Stimulated activated CD4-positive, alpha-beta T cell treated with anti-CD3 and anti-CD28 coated beads, Interleukin-4, amount 100 ng/mL, for 1 hour (primary cell): ENCODE data around the gene SEPTIN5.

Source experiments
- DNase-seq: peaks from one replicate; pipeline ENCODE4 v3.0.0-alpha.2; 2020

The SEPTIN5 gene

GRCh38 chr22:19763458-19764298, 49.4 kb downstream of the SEPTIN5 start:
- no peak for DNase-seq

- no peak for DNase-seq
Measured at GRCh38 chr22:19764299-19764593, 49.9 kb downstream of the SEPTIN5 start.

DNA sequence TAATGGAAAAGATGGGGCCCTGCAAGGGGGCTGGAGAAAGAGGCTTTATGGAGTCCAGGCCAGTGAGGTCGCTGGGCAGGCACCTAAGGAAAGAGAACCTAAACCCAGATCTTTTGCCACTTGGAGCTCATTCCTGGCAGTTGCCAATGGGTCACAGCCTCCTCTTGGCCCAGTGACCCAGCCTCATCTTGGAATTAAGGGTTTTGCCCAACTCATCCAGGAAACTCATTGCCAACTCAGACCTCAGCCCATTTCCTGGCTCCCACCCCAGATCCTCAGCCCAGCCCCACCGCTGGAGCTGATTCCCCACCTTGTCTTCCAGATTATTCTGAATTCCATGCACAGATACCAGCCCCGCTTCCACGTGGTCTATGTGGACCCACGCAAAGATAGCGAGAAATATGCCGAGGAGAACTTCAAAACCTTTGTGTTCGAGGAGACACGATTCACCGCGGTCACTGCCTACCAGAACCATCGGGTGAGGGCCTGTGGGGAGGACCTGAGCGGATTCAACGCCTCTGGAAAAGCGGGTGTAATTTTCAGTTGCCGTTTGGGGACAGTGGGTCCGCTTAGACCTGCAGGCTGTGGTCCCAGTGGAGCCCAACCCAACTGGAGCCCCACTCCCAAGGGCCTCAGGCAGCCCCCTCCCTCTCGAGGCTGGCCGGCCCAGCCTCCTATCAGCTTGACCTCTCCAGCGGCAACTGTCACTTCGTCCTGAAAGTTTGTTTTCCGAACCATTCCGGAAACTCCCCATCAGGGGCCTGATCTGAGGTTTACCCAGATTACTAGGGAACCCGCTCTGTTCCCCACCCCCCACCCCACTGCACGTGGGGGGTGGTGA, 50.6 kb downstream of the SEPTIN5 start:
- DNase-seq = no peak

GRCh38 chr22:19765477-19766239, 51.4 kb downstream of the SEPTIN5 start:
- DNase-seq = no peak

- DNase-seq = no peak
Measured at GRCh38 chr22:19766240-19766510, 51.9 kb downstream of the SEPTIN5 start.

DNA sequence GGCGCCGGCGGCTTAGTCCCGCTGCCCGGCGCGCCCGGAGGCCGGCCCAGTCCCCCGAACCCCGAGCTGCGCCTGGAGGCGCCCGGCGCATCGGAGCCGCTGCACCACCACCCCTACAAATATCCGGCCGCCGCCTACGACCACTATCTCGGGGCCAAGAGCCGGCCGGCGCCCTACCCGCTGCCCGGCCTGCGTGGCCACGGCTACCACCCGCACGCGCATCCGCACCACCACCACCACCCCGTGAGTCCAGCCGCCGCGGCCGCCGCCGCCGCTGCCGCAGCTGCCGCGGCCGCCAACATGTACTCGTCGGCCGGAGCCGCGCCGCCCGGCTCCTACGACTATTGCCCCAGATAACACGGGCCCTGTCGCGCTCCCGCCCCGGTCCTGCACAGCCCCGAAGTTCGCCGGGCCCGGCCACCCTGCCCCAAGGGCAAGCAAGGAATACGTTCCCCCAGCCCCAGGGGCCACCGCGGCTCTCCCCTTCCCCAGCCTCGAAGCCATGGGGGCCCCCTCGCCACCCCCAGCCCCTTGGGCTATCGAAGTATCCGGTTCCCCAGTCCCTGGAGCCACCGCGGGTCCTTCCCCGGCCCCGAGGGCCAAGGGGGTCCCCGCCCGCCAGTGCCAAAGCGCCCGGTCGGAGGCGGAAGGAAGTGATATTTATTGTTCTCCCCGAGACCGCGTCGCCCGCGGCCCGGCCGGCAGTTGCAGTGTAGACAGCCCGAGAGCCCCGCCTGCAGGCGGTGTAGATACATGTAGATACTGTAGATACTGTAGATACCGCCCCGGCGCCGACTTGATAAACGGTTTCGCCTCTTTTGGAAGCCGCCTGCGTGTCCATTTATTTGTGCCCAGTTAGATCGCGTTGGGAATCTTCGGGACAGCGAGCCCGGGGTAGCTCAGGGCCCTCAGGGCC, 52.5 kb downstream of the SEPTIN5 start:
- peak; percentile 54 for DNase-seq

- no peak for DNase-seq
Measured at GRCh38 chr22:19767427-19768341, 53.4 kb downstream of the SEPTIN5 start.

GRCh38 chr22:19769393-19769715, 55.1 kb downstream of the SEPTIN5 start:
- DNase-seq = no peak

GRCh38 chr22:19770349-19771220, 56.3 kb downstream of the SEPTIN5 start:
- DNase-seq = no peak

- DNase-seq = no peak
Measured at GRCh38 chr22:19772422-19772672, 58.0 kb downstream of the SEPTIN5 start.
